Heart left ventricle (tissue), 13 donors: ENCODE measurements around the gene ZNF770.

Source experiments
- CTCF ChIP-seq, 12 donors: fragments of 200-600 bp; sonication (generic) in 4 of 12; IDR thresholded peaks; one replicate each; pipeline versions ENCODE4 v1.5.0 to v1.8.0; 2018 to 2022; ENCODE audit warnings: antibody characterized with exemption in 12 of 12, mild to moderate bottlenecking in 5 of 12
- POLR2A ChIP-seq, 2 donors: fragments of 450-650 bp; IDR thresholded peaks; one replicate each; pipeline ENCODE4 v1.6.1; 2017; ENCODE audit warnings: antibody characterized with exemption in 2 of 2, mild to moderate bottlenecking in 2 of 2, moderate library complexity in 2 of 2
- donor health status: ischemic (EF 13 %, LVEDD 7.1; RV severe dilation, severe dysfunction).
- donor health status: DM: no; HTN: yes; CAD: no.
- donor health status: DM: no; HTN: no; CAD: no.
- donor health status: ischemic (EF 25% LVEDD 6.9; RV normal size, moderate dysfunction).
- donor health status: ischemic (EF 25% LVEDD 5.7; RV mildly dilated, moderate dysfunction).
- donor health status: ischemic (EF 35%, LVEDD 5.7; RV mildly dilated, moderate dysfunction).
- donor health status: nonischemic (EF 11% LVEDD 7.7; RV severe dilation, severe dysfunction).
- donor health status: DM: yes; HTN: yes; CAD: no.
- donor health status: PGD.
- donor health status: ischemic (EF 29% LVEDD 5.4; RV normal size, mild dysfunction).
- donor health status: nonischemic (EF 23%, LVEDD 6.1; RV moderate dilation, normal function).

- TF ChIP-seq POLR2A (IDR thresholded peaks at IDR 0.05): no peak
- TF ChIP-seq CTCF (IDR thresholded peaks at IDR 0.05): no peak
These were observed 36.1 kb downstream of the ZNF770 start for GRCh38 chr15:34951993-34952392.
